ENCODE measurements around the gene LYRM1.

Gene LYRM1

GRCh38 chr16:20887207-20887606 is 13.4 kb upstream of the LYRM1 start:
- Histone ChIP-seq H4K20me1 (ENCODE audit: insufficient read depth, low read length, poor library complexity, severe bottlenecking) (peaks cover 4% of the 10 kb centered on the region), H3K36me3 (ENCODE audit: insufficient read depth, low read length) (peaks cover 2% of the 10 kb centered on the region; the same call in 1 of the 2 replicates), H3K79me2 (ENCODE audit: insufficient read depth, low read length) (peaks cover 48% of the 10 kb centered on the region), H3K4me3 (ENCODE audit: low read length, poor library complexity, severe bottlenecking) (no peak overlapping the region), H2AFZ (ENCODE audit: low read length) (no peak overlapping the region), H3K4me1 (ENCODE audit: insufficient read depth, low read length, poor library complexity, severe bottlenecking) (peaks cover 14% of the 10 kb centered on the region), H3K27me3 (ENCODE audit: insufficient read depth, low read length, poor library complexity, severe bottlenecking) (no peaks in the 10 kb centered on the region), H3K9ac (ENCODE audit: low read depth, low read length, poor library complexity, severe bottlenecking) (no peak overlapping the region), H3F3A (ENCODE audit: low read depth) (0 out of 2 replicates have a peak, but pooled peaks cover 10% of the 10 kb centered on the region), H3K4me2 (ENCODE audit: low read depth, low read length, poor library complexity, severe bottlenecking) (no peak overlapping the region), H3K9me2 (replicated peaks; ENCODE audit: low read depth, low read length) (no peaks in the 10 kb centered on the region), H3K9me3 (ENCODE audit: insufficient read depth, low read depth, low read length) (no peaks in the 10 kb centered on the region)
- TF ChIP-seq, protein P1, sequence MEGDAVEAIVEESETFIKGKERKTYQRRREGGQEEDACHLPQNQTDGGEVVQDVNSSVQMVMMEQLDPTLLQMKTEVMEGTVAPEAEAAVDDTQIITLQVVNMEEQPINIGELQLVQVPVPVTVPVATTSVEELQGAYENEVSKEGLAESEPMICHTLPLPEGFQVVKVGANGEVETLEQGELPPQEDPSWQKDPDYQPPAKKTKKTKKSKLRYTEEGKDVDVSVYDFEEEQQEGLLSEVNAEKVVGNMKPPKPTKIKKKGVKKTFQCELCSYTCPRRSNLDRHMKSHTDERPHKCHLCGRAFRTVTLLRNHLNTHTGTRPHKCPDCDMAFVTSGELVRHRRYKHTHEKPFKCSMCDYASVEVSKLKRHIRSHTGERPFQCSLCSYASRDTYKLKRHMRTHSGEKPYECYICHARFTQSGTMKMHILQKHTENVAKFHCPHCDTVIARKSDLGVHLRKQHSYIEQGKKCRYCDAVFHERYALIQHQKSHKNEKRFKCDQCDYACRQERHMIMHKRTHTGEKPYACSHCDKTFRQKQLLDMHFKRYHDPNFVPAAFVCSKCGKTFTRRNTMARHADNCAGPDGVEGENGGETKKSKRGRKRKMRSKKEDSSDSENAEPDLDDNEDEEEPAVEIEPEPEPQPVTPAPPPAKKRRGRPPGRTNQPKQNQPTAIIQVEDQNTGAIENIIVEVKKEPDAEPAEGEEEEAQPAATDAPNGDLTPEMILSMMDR (conservative IDR thresholded peaks at IDR 0.05; ENCODE audit: low read length), result no peak
- no peak for TF ChIP-seq EZH2phosphoT487 (IDR thresholded peaks at IDR 0.05; ENCODE audit: borderline replicate concordance)

DNA sequence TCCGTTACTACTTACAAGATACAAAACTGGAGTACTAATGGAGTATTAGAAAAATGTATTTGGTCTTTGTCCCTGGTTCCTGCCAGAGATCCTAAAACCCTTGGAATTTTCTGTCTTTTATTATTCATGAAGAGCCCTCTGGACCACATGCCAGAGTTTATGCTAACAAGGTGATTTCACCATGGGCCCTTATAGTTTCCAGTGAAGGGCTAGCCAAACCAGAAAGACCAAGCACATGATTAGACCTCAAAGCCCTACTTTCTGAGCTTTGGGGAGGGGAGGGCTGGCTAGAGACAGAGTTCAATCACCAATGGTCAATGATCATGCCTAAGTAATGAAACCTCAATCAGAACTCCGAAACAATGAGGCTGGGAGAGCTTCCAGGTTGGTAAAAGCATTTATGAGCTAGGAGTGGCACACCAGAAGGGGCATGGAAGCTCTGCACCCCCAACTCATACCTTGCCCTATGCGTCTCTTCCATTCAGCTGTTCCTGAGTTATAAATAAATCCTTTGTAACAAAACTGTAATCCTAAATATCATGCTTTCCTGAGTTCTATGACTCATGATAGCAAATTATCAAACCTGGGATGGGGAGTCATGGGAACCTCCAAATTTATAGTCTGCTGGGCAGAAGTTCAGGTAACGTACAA is 10.8 kb upstream of the LYRM1 start:
- H3K4me1 ChIP-seq (ENCODE audit: insufficient read depth, low read length, poor library complexity, severe bottlenecking), result no peaks in the 10 kb centered on the region
- no peaks in the 10 kb centered on the region for H3K27me3 ChIP-seq (ENCODE audit: insufficient read depth, low read length, poor library complexity, severe bottlenecking)
- no peak overlapping the region for H3K4me3 ChIP-seq (ENCODE audit: low read length, poor library complexity, severe bottlenecking)
- H3K36me3 ChIP-seq (ENCODE audit: insufficient read depth, low read length), result peaks cover 2% of the 10 kb centered on the region; the same call in 1 of the 2 replicates
- TF ChIP-seq EZH2phosphoT487 (IDR thresholded peaks at IDR 0.05; ENCODE audit: borderline replicate concordance), result no peak
- TF ChIP-seq, protein P1 (conservative IDR thresholded peaks at IDR 0.05; ENCODE audit: low read length), result no peak
- no peaks in the 10 kb centered on the region for H3F3A ChIP-seq (ENCODE audit: low read depth)
- no peak overlapping the region for H2AFZ ChIP-seq (ENCODE audit: low read length)
- H4K20me1 ChIP-seq (ENCODE audit: insufficient read depth, low read length, poor library complexity, severe bottlenecking), result peaks cover under 1% of the 10 kb centered on the region
- H3K9me2 ChIP-seq (replicated peaks; ENCODE audit: low read depth, low read length), result no peaks in the 10 kb centered on the region
- no peak overlapping the region for H3K4me2 ChIP-seq (ENCODE audit: low read depth, low read length, poor library complexity, severe bottlenecking)
- peaks cover 59% of the 10 kb centered on the region for H3K79me2 ChIP-seq (ENCODE audit: insufficient read depth, low read length)
- H3K9me3 ChIP-seq (ENCODE audit: insufficient read depth, low read depth, low read length), result no peaks in the 10 kb centered on the region
- H3K9ac ChIP-seq (ENCODE audit: low read depth, low read length, poor library complexity, severe bottlenecking), result no peak overlapping the region

DNA sequence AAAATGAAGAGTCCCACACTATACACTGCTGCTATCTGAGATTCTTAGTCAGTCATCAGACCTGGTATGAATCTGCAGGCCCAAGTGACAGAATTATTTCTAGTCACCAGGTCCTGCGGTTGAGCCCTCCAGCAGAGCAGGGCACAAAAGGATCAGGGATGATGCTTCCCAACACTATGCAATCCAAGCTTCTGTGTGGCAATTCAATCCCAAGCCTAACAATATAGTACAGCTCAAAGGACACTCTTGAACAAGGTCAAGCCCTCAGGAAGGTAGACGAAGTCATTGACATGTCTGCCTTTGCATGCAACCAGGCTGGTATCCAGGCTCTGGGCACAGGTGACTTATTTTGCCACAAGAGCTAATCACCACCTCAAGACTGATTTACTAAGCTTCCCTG is 6.2 kb upstream of the LYRM1 start:
- Histone ChIP-seq H4K20me1 (ENCODE audit: insufficient read depth, low read length, poor library complexity, severe bottlenecking) (peaks cover 27% of the 10 kb centered on the region), H3K4me1 (ENCODE audit: insufficient read depth, low read length, poor library complexity, severe bottlenecking) (peaks cover 33% of the 10 kb centered on the region), H3K4me2 (ENCODE audit: low read depth, low read length, poor library complexity, severe bottlenecking) (no peak overlapping the region), H3K79me2 (ENCODE audit: insufficient read depth, low read length) (peaks cover 83% of the 10 kb centered on the region), H2AFZ (ENCODE audit: low read length) (no peak overlapping the region), H3K9me2 (replicated peaks; ENCODE audit: low read depth, low read length) (no peaks in the 10 kb centered on the region), H3K4me3 (ENCODE audit: low read length, poor library complexity, severe bottlenecking) (no peak overlapping the region), H3K9ac (ENCODE audit: low read depth, low read length, poor library complexity, severe bottlenecking) (no peak overlapping the region), H3K9me3 (ENCODE audit: insufficient read depth, low read depth, low read length) (no peaks in the 10 kb centered on the region), H3K36me3 (ENCODE audit: insufficient read depth, low read length) (peaks cover 2% of the 10 kb centered on the region; the same call in 1 of the 2 replicates), H3K27me3 (ENCODE audit: insufficient read depth, low read length, poor library complexity, severe bottlenecking) (no peaks in the 10 kb centered on the region), H3F3A (ENCODE audit: low read depth) (no peaks in the 10 kb centered on the region)
- no peak for TF ChIP-seq EZH2phosphoT487 (IDR thresholded peaks at IDR 0.05; ENCODE audit: borderline replicate concordance)
- TF ChIP-seq, protein P1 (conservative IDR thresholded peaks at IDR 0.05; ENCODE audit: low read length), result no peak
